HT-29 (cell line): Measurements from ENCODE around the gene ADAMTS1. TPM values are rescaled to one million over a fixed set of nuclear protein-coding genes. Genes with fewer than 3 reads are reported as not detected.

ENCODE experiments used
- DNase-seq: peaks from one replicate; pipeline ENCODE4 v3.0.0-alpha.2; 2015; ENCODE audit warnings: low spot score
- total RNA-seq: library from RNA; depleted of rRNA; stranded (reverse); fragments of >200 nt; shearing (Covaris generic); gene quantifications from 2 replicates; pipeline ENCODE4 v1.2.3, GENCODE V29; 2014

ADAMTS1 gene
- total RNA-seq, 1 experiment from 2014 or later: not detected

DNA sequence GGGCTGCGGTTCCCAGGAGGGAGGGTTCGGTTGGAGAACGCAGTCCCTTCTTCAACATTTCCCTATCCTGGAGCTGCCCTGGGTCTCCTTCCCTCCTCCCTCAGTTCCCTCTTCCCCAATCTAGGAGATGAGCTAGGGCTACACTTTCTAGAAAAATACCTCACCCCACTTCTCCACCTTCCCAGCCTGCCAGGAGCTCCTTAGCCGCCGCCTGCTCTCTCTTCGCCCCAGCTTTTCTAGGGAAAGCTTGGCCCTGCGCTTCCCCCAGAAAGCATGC, 488 bp upstream of the ADAMTS1 start:
- DNase-seq: no peak

DNA sequence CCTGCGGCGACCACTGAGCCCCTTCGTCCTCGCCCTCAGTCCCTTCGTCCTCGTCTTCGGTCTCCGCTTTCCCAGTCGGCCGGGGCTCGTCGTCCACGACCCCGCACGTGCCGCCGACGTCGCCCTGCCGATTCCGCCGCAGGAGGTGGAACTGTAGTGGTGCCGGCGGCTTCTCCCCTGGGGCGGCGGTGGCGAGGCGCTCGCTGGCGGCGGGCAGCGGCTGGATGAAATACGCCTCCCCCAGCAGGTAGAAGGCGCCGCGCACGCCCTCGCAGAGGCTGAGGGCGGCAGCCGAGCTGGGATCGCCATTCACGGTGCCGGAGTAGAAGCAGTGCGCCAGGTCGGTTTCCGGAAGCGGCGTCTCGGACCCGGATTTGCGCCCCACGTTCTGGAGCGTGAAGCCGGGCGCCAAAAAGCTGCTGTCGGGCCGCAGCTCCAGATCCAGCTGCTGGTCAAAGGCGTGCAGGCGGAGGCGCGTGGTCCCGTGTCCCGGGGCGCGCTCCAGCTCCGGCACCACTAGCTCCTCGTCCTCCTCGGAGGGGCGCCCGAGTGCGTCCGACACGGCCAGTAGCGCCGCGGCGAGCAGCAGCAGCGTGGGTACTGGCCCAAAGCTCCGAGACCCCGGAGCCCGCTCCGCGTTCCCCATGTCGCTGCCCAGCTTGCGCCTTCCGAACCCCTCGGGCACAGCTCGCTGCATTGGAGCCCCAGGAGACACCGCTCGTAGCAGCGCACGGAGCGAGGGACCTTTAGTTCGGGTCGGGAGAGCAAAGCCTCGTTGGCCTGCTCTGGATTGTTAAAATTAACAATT, 747 bp downstream of the ADAMTS1 start:
- DNase-seq: no peak

DNA sequence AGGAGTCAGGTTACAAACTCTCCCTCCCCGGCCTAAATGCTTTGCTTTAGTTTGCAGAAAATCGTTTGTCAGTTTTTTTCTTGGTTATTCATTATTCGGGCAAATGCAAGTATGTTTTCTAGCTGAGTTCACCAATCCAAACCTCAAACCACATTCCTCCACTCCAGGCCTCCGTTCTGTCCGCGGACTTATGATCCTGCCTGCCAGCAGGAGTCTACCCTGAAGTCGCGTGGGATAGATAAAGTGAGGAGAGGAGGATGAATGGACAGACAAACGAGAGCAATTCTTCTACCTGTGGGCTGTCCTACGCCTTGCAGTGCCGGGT, 1.3 kb downstream of the ADAMTS1 start:
- DNase-seq: no peak

DNA sequence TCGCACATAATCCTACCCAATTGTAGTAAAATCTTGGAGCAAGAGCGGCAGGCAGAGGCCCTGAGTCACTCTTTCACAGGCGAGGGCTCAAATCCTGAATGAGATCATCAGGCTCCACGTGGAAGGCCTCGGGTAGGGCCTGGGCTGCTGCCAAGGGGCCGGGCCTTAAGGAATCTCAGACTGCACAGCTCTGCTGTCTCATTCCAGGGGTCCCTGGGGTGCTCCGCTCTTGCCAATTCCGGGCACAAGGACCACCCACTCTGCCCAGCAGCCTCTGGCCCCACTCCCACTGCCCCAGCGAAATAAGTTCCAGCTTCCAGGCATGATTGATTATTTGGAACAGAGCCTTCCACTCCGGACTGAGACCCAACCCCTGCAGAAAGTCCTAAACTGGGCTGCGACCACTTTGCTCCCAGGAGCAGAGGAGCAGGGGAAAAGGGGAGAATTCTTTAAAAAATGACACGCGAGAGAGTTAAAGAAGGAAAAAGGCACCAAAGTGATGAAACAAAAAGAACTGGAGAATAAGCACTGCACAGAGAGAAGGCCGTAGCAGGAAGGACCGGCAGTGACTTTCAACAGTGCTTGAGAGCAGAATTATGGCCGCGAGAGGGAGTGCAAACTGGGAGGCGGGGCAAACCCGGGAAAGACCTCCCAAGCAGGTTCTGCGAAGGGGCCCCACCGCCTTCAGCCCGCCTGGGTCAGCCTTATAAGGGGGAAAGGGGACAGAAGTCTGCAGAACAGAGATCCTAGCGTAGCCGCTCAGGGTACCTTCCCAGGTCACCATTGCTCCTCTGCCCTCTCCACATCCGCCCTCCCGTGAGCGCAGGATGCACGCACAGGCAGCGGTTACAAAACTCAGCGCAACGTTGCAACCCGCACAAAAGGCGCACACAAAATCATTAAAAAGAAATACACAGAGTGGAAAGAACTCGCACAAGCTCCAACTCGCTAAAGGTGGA, 2.0 kb downstream of the ADAMTS1 start:
- peak; percentile 48 for DNase-seq

DNA sequence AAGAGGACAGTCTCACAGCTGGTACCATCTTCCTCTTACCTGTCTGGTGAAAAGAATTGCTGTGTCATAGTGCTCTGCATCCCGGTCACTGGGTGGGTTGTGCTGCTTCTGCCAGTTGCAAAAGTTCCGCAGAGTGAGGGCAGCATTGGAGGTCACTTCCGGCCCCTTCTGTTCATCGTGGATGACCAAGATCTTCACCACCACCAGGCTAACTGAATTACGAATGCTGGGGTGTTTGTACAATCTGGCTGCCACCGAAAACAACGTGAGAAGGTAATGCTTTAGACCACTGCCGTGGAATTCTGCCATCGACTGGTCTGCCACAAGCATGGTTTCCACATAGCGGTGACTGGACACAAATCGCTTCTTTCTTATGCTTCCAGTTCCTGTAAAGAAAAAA, 2.9 kb downstream of the ADAMTS1 start:
- no peak for DNase-seq

DNA sequence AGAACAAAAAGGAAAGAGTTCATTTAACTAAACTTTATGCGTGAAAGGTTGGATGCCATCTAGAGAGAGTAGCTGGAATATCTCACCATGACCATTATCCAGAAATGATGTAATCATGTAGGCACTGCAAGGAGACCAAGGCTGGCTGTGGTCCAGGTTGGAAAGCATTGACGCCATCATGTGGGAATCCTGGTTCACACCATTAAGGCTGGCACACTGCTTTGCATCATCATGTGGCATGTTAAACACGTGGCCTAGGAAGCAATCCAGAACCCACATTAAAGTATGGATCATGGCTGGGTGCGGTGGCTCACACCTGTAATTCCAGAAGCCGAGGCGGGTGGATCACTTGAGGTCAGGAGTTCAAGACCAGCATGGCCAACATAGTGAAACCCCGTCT, 4.3 kb downstream of the ADAMTS1 start:
- DNase-seq: peak; percentile 4

DNA sequence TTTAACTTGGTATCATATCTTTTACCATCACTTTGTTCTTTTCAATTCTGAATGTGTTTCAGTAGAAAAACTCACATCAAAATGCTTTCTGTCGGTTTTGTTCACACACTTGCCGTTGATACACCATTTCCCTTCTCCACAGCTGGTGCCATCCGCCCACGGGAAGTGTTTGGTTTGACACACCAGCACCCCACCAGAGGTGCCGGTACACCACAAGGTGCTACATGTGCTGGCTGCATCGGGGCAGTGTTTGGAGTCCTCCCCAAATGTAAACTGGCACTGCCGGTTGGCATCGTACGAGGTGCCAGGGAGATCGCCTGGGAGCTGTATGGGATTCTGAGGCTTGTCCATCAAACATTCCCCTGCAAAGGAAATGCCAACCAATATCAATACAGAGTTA, 5.0 kb downstream of the ADAMTS1 start:
- DNase-seq: no peak

DNA sequence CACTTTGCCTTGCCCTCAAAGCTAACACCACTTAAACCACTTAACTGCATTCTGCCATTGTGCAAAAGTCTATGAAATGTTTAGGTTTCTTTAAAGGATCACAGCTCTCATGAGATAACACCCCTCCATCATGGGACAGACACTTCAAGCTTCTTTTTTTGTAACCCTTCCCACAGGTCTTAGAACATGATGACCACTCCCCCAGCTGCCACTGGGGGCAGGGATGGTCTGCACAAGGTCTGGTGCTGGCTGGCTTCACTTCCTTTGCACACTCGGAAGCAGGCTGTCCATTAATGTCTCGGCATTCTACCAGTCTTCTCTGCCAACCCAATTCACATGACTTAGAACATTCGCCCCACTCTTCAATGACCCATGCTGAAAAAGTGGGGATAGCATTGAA, 7.7 kb downstream of the ADAMTS1 start:
- DNase-seq: no peak

DNA sequence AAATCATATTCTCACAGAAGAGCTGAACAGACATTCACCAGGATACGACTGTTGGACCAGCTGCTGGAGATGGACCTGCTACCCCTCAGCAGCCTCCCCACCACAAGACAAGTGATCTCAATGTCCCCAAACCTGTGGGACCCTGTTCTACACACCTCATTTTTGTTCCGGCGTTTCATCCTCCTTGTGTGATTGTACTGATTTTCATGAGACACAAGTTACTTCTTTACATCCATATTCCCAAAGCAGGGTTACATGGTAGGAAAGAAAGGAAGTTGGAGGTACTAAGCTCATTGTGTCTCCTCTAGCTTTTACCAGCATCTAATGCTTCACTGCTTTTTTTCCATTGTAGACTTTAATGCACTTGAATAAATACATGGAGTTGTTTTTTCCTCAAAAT, 8.7 kb downstream of the ADAMTS1 start:
- no peak for DNase-seq

DNA sequence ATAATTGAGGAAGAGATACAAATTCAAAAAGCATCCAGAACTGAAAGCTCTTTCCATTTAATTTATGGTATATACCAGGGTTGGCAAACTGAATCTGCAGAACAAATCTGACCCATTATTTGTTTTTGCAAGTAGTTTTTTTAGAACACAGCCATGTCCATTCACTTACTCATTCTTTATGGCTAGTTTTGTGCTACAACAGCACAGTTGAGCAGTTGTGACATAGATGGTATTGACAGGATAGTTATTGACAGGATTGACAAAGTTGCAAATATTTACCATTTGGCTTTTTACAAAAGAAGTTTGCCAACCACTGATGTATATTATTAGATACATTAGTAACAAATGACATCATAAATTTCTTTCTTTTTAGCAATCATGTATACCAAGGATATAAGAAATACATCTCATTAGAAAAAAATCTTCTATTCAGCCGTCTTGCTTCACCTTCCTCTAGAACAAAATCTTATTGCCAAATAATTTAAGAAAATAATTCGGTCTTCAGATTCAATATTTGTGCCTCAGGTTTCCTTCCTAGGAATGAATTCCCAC, 9.4 kb downstream of the ADAMTS1 start:
- DNase-seq: no peak

DNA sequence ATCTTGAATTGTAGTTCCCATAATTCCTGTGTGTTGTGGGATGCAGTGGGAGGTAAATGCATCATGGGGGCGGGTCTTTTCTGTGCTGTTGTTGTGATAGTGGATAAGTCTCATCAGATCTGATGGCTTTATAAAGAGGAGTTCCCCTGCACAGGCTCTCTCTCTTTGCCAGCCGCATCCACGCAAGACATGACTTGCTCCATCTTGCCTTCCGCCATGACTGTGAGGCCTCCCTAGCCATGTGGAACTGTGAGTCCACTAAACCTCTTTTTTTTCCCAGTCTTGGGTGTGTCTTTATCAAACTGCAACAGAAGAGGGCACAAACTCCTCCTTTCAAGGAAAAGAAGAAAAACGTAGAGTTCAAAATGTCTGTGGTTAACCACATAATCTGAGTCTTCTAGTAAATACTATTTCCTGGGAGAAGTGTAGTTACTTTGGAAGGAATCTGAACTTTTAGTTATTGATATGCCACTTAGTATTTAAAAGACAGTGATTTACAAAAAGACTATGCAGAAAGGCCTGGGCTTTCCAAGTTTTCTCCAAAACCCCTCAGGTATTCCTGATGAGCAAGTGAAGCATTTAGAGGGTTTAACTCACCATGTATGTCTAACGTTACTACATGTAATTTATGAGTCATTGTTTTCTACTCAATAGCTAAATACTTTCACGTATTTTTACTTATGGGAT, 10.0 kb downstream of the ADAMTS1 start:
- no peak for DNase-seq

DNA sequence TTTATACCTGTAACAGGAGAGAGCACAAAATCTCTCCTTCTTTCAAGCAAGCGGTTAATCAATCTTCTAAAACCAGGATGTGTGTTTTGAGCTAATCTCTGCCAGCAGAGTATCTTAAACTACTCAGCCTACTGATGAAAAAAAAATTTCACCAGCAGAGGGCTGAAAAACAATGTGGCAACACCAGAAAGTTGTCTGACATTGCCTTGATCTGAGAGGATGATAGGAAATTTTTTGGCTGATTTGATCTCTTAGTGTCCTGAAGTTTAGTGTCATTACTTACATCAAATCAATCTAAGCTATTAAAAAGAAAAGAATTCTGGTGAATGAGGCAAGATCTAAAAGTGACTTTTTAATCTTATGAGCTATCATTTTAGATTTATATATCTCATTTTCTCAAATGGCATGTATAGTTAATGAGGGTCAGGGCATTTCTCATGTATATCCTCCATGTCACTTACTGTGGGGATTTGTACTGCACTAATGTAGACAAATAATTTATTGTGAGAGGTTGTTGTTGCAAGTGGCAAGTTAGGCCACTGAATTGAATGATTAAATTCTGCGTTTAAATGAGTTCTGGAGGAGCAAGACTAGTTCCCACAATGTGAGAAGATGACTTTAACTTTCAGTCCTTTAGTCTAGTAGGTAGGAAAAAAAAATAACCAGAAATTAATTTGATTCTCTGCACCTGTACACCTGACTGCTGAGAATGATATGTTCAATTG, 10.9 kb downstream of the ADAMTS1 start:
- no peak for DNase-seq

DNA sequence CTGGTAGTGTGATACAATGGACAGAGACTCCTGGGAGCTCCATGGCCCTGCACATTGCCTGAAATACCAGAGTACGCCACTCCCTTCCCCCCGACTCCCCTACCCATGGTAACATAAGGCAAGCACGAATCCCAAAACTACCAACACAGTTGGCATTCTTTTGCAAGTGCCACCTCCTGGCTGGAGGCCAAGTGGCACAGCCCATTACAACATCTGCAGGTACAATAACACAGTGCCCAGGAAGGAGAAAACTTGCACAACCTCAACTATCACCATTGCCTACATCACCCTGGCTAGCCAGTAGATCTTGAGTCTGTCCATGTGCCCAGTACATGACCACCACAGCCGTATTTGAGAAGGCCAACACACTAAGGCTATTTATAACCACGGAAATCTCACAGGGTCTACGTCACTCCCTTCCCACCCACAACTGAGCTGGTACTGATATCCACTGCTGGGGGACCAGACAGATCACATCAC, 11.7 kb downstream of the ADAMTS1 start:
- DNase-seq: no peak

DNA sequence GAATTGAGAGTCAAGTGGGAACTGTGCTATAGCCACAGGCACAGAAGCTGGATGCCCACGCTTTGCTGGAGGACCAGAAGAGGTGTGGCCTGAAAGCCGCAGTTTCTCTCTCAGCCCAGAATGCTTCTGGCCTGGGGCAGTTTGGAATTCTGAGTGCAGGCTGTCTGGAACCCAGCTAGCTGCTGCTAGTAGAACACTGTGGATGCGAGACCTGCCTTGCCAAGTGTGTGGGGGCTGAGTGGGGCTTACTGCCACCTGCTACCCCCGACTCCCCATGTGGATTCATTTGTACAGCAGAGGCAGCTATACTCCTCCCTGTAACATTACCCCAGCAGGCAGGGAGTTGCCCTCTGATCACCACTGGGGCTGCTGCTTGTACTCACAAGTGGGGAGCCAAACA, 12.2 kb downstream of the ADAMTS1 start:
- DNase-seq: no peak

DNA sequence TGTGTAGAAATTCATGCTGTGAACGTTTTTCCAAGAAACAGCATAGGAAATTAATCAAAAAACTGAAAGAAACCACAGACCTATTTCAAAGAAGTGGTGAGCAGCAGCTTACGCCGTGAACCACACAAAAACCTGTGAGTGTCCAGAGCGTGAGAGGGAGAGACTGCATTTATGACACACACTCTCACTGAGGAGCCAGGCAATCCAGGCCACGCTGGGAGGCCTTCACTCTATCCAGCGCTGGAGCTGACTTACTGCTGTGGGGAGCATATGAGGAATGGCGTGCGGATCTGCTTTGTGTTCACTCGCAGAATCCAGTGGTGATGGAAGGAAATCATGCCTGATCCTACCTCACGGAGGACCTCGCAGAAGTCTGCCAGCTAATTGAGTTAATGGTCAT, 12.7 kb downstream of the ADAMTS1 start:
- no peak for DNase-seq

DNA sequence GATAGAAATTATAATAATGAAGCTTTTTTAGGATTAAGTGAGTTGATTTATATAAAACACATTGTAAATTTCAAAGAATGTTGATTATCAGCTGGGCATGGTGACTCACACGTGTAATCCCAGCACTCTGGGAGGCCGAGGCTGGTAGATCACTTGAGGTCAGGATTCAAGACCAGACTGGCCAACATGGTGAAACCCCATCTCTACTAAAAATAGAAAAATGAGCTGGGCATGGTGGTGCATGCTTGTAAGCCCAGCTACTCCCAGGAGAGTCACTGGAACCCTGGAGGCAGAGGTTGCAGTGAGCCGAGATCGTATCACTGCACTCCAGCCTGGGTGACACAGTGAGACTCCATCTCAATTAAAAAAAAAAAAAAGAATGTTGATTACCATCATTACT, 18.4 kb downstream of the ADAMTS1 start:
- no peak for DNase-seq

DNA sequence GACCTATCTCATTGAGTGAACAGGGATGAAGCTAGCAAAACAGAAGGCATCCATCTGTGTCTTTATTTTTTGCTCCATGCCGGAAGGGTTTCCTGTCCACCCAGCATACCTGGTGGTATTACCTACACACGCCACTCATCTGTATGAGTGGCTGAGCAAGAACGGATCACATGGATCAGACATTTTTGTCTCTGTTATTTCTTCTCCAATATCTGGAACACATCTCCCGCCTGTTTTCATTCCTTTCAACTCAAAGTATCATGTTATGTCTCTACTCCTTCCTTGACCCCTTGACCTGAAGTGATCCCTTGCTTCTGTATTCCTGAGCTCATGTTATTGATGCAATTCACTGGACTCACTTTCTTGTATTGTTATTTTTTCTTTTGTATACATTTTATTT, 24.7 kb downstream of the ADAMTS1 start:
- no peak for DNase-seq

DNA sequence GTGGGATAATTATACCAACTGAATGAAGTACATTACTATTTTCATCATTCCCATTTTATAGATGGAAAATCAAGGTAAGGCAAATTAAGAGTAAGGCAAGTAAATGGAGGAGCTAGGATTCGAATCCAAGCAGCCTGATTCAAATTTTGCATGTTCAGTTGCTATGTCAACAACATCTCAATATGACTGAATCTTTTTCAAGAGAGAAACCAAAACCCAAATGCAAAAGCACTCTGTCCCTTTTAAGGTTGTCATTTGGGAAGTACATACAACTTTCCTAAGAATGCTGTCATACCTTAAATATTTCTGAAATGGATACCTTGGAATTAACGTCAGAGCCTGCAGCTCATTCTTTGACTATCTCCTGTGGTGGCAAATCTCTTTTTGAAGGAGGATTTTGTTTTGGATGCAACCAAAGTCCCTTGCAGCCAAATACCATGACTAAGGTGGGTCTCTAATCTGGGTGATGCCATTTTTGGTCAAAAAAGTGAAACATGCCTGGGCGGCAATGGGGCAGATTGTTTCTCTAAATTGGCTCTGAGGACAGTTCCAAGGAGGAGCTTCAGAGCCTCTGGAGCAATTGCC, 25.4 kb downstream of the ADAMTS1 start:
- DNase-seq: no peak

DNA sequence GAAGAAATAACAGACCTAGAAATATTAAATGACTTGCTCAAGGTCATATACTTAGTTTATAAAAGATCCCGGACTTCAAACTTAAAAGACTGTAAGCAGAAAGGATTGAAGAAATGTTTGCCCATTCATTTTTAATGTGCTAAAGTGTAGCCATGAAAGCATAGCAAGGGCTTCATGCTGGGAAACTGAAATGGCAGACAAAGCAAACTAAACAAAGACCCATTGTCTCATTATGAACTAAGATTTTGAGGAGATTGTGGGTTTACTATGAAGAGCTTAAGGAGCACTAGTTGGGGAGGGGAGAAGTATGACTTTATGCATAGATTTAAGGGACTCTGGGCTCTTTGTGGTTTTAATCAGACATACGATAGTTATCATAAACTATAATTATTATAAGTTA, 26.3 kb downstream of the ADAMTS1 start:
- no peak for DNase-seq

DNA sequence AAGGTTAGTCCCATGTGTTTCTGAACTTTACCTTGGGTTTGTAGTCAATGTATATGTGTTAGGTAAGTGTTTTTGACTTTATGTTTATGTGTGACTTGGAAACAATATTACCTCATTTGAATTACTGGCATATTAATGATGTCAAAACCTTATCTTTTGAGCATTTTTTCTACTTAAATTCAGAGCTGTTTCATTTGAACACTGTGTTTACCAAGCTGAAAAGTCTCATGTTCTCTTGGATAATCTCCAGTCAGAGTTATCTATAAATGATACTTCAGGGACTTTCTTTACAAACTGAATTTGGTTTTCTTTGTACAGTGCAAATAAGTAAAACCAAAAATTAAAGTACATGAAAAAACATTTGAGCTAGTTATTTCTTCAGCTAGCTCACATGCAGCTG, 30.0 kb downstream of the ADAMTS1 start:
- no peak for DNase-seq

DNA sequence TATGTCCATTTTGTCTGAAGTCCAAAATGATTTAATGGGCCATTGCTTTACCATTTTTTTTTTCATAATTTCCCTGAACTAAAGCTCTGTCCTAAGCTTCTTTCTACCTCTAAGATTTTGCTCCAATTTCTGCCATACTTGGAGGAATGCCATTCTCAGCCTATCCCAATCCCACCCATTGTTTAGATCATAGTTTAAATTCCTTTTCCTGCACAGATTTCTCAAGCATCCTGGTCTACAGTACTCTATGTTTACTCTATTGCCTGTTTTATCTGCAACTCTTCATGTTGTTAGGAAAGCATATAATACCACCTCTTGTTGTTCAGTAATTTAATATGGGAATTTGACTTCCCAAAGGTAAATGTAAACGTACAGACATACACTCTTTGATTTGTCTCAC, 30.8 kb downstream of the ADAMTS1 start:
- no peak for DNase-seq
